ENCODE data around the gene NADSYN1.

Gene NADSYN1

DNA sequence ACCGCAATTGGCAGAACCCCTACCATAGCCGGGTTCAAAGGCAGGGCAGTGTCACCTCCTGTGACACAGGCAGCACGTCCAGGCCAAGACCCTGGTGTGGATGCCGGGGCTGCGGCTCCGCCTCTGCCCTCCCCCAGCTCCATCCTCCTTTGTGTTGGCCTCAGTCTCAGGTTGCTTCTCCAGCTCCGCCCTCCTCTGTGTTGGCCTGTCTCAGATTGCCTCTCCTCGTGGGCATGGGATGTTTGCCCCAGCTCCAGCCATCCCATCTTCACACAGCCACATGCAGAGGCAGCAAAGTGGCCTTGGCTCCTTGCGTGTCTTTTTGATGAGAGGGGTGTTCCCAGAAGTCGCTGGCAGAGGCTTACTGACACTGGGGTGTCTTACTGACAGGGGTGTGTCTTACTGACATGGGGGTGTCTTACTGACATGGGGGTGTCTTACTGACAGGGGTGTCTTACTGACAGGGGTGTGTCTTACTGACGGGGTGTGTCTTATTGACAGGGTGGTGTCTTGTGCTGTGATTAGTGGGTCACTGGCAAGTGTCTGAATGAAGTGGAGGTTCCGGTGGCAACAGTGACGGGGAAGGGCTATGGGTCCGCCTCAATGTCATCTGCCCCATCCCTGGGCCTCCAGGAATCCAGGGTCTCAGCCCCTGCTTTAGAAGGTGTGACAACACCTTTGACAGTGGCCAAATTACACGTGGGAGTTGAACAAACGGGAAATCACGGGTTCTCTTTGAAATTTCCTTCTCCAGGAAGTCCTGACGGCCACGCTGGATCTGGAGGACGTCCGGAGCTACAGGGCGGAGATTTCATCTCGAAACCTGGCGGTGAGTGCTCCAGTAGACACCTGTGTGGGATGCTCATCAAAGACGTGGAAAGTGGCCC lies 24.9 kb downstream of the NADSYN1 start:
- no peaks in the 10 kb centered on the region for H3K4me1 ChIP-seq
- H3K79me2 ChIP-seq = no peaks in the 10 kb centered on the region
- H3K9ac ChIP-seq = no peak overlapping the region
- no peak overlapping the region for H3K4me2 ChIP-seq (ENCODE audit: low read length)
- H2AFZ ChIP-seq = no peak overlapping the region
- H3K9me3 ChIP-seq (ENCODE audit: control insufficient read depth, low read length) = no peaks in the 10 kb centered on the region
- no peaks in the 10 kb centered on the region for H3K36me3 ChIP-seq (ENCODE audit: control insufficient read depth, insufficient read depth, low read length)
- no peak overlapping the region for H3K27ac ChIP-seq
- no peak overlapping the region for H3K4me3 ChIP-seq (ENCODE audit: low read depth, low read length)
- TF ChIP-seq, protein P1, sequence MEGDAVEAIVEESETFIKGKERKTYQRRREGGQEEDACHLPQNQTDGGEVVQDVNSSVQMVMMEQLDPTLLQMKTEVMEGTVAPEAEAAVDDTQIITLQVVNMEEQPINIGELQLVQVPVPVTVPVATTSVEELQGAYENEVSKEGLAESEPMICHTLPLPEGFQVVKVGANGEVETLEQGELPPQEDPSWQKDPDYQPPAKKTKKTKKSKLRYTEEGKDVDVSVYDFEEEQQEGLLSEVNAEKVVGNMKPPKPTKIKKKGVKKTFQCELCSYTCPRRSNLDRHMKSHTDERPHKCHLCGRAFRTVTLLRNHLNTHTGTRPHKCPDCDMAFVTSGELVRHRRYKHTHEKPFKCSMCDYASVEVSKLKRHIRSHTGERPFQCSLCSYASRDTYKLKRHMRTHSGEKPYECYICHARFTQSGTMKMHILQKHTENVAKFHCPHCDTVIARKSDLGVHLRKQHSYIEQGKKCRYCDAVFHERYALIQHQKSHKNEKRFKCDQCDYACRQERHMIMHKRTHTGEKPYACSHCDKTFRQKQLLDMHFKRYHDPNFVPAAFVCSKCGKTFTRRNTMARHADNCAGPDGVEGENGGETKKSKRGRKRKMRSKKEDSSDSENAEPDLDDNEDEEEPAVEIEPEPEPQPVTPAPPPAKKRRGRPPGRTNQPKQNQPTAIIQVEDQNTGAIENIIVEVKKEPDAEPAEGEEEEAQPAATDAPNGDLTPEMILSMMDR (IDR thresholded peaks at IDR 0.05) = no peak
- no peaks in the 10 kb centered on the region for H3K27me3 ChIP-seq (ENCODE audit: control insufficient read depth, insufficient read depth, low read length)

DNA sequence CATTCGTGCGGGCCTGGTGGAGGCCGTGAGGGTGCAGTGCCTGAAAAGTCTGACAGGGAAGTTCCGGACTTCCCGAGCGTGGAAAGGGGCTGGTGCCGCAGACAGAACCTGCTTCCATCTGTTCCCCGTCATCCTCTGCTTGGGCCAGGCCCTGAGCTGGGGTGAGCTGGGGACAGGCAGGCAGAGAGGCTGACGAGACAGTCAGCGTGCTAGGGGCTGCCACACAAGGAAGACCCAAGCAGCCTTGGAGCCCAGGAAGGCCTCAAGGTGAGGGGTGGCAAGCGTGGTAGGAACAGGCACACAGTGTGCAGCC lies 25.5 kb downstream of the NADSYN1 start:
- H2AFZ ChIP-seq = no peak overlapping the region
- no peaks in the 10 kb centered on the region for H3K79me2 ChIP-seq
- no peaks in the 10 kb centered on the region for H3K36me3 ChIP-seq (ENCODE audit: control insufficient read depth, insufficient read depth, low read length)
- H3K27me3 ChIP-seq (ENCODE audit: control insufficient read depth, insufficient read depth, low read length) = no peaks in the 10 kb centered on the region
- no peak overlapping the region for H3K9ac ChIP-seq
- no peak overlapping the region for H3K4me2 ChIP-seq (ENCODE audit: low read length)
- TF ChIP-seq, protein P1 (IDR thresholded peaks at IDR 0.05) = no peak
- no peaks in the 10 kb centered on the region for H3K4me1 ChIP-seq
- no peak overlapping the region for H3K4me3 ChIP-seq (ENCODE audit: low read depth, low read length)
- no peak overlapping the region for H3K27ac ChIP-seq
- H3K9me3 ChIP-seq (ENCODE audit: control insufficient read depth, low read length) = no peaks in the 10 kb centered on the region

DNA sequence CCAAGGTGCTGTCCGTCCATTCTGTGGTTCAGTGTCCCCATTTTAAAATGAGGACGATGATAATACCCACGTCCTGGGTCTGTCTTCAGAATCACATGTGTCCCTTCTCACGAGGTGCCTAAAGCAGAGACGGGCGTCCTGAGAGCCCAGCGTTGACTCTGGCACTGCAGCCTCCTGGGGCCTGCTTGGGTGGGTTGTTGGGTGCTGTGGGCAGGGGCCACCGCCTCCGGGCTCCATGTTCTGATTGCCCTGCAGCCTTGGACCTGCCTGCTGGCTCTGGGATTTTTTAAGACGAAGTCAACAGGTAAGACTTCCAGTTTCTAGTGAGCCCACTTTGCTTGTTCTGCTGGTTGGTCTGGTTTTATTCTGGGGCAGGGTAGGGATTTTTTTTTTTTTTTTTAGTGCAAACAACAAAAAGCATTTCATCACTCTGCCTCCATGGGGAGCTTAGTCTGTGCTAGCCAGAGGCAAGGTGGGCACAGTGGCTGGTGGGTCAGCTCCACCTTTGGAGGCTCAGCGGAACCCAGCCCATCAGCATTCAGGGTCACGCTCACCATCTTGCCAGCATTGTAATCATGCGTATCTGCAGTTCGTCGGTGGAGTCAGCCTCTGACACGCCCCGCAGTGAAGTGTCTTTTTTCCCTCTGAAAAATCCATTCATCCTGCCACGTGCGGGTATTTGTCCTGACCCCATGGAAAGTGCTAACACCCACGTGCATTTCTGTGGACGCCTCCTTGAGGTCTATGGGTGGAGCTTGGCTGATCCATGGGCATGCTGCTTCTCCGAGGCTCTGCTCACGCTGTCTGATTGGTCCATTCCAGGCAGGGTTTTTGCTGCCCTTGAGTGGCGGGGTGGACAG lies 28.3 kb downstream of the NADSYN1 start:
- Histone ChIP-seq H3K36me3 (ENCODE audit: control insufficient read depth, insufficient read depth, low read length) (no peaks in the 10 kb centered on the region), H3K27ac (no peak overlapping the region)

DNA sequence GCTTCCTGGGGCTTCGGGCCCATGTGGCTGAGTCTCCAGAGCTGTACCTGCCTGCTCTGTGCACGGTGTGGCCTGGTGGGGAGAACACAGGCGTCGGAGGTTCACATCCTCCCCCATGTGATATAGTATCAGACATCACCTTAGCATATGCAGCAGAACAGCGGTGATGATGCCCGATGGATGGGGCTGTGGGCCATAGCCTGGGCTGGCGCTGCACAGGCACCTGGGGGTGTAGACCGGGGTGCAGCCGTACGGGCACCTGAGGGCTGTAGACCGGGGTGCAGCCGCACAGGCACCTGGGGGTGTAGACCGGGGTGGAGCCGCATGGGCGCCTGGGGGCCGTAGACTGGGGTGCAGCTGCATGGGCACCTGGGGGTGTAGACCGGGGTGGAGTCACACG lies 29.2 kb downstream of the NADSYN1 start:
- Histone ChIP-seq H3K9ac (no peak overlapping the region), H3K4me3 (ENCODE audit: low read depth, low read length) (no peak overlapping the region), H3K27me3 (ENCODE audit: control insufficient read depth, insufficient read depth, low read length) (no peaks in the 10 kb centered on the region), H3K4me2 (ENCODE audit: low read length) (no peak overlapping the region), H3K9me3 (ENCODE audit: control insufficient read depth, low read length) (no peaks in the 10 kb centered on the region), H2AFZ (no peak overlapping the region), H3K4me1 (no peaks in the 10 kb centered on the region), H3K79me2 (no peaks in the 10 kb centered on the region), H3K27ac (no peak overlapping the region), H3K36me3 (ENCODE audit: control insufficient read depth, insufficient read depth, low read length) (no peaks in the 10 kb centered on the region)
- TF ChIP-seq, protein P1 (IDR thresholded peaks at IDR 0.05) = no peak

More for the DNA sequence above, 28.3 kb downstream of the NADSYN1 start:
- no peaks in the 10 kb centered on the region for H3K79me2 ChIP-seq
- no peaks in the 10 kb centered on the region for H3K4me1 ChIP-seq
- H3K9ac ChIP-seq = no peak overlapping the region
- no peaks in the 10 kb centered on the region for H3K27me3 ChIP-seq (ENCODE audit: control insufficient read depth, insufficient read depth, low read length)
- no peak overlapping the region for H3K4me3 ChIP-seq (ENCODE audit: low read depth, low read length)
- no peaks in the 10 kb centered on the region for H3K9me3 ChIP-seq (ENCODE audit: control insufficient read depth, low read length)
- TF ChIP-seq, protein P1 (IDR thresholded peaks at IDR 0.05) = no peak
- no peak overlapping the region for H3K4me2 ChIP-seq (ENCODE audit: low read length)
- no peak overlapping the region for H2AFZ ChIP-seq
